Measurements from ENCODE around the gene MRPL54. TPM values are rescaled to one million over a fixed set of nuclear protein-coding genes. Genes with fewer than 3 reads are reported as not detected.

MRPL54 gene
- total RNA-seq, 1 experiment from 2014 or later = 67.1 TPM

DNA sequence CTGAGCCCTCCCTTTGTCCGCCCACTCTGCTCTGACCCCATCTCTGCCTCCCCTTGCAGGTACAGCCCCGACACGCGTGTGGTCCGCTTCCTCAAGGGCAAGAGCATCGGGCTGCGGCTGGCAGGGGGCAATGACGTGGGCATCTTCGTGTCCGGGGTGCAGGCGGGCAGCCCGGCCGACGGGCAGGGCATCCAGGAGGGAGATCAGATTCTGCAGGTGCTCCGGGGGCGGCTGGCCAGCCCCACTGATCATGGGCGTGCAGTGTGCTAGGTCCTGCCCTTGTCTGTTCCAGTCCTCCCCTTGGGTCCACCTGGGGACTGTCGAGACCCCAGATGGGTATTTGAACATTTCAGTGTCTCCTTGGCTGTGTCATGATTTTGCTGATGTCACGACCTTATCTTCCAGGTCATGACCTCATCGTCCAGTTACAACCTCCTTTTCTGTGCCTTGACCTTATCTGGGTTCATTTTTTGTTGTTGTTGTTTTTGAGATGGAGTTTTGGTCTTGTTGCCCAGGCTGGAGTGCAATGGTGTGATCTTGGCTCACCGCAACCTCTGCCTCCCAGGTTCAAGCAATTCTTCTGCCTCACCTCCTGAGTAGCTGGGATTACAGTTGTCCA lies 26.3 kb upstream of the MRPL54 start:
- TF ChIP-seq FOSL1 (IDR thresholded peaks at IDR 0.05; ENCODE audit: low read depth) (no peak), SP1 (IDR thresholded peaks at IDR 0.05; ENCODE audit: low read depth) (no peak), POLR2A (IDR thresholded peaks at IDR 0.05; ENCODE audit: borderline replicate concordance, extremely low read depth, insufficient read depth, insufficient read length) (no peak), RAD21 (IDR thresholded peaks at IDR 0.05; ENCODE audit: low read depth) (no peak), ZNF274 (IDR thresholded peaks at IDR 0.05; ENCODE audit: low read depth, low read length) (no peak), ZBTB33 (IDR thresholded peaks at IDR 0.05; ENCODE audit: extremely low read depth, insufficient replicate concordance, low read length) (no peak), ELF1 (IDR thresholded peaks at IDR 0.05; ENCODE audit: borderline replicate concordance, low read depth) (no peak), EZH2phosphoT487 (IDR thresholded peaks at IDR 0.05; ENCODE audit: borderline replicate concordance) (no peak), ZFX (IDR thresholded peaks at IDR 0.05) (no peak), TCF7L2 (IDR thresholded peaks at IDR 0.05; ENCODE audit: borderline replicate concordance, extremely low read depth, insufficient read depth, insufficient read length) (no peak), POLR2AphosphoS5 (IDR thresholded peaks at IDR 0.05; ENCODE audit: low read depth, low read length) (no peak), SIN3A (IDR thresholded peaks at IDR 0.05; ENCODE audit: low read depth) (no peak), EGR1 (IDR thresholded peaks at IDR 0.05; ENCODE audit: low read depth) (no peak), JUND (IDR thresholded peaks at IDR 0.05) (no peak), YY1 (IDR thresholded peaks at IDR 0.05; ENCODE audit: extremely low read depth, insufficient replicate concordance, low read depth, low read length) (no peak)
- TF ChIP-seq, protein P1, sequence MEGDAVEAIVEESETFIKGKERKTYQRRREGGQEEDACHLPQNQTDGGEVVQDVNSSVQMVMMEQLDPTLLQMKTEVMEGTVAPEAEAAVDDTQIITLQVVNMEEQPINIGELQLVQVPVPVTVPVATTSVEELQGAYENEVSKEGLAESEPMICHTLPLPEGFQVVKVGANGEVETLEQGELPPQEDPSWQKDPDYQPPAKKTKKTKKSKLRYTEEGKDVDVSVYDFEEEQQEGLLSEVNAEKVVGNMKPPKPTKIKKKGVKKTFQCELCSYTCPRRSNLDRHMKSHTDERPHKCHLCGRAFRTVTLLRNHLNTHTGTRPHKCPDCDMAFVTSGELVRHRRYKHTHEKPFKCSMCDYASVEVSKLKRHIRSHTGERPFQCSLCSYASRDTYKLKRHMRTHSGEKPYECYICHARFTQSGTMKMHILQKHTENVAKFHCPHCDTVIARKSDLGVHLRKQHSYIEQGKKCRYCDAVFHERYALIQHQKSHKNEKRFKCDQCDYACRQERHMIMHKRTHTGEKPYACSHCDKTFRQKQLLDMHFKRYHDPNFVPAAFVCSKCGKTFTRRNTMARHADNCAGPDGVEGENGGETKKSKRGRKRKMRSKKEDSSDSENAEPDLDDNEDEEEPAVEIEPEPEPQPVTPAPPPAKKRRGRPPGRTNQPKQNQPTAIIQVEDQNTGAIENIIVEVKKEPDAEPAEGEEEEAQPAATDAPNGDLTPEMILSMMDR (IDR thresholded peaks at IDR 0.05 in 2 of 3, conservative IDR thresholded peaks at IDR 0.05 in 1 of 3; ENCODE audit: borderline replicate concordance in 1 of 3, insufficient read depth in 1 of 3, low read depth in 2 of 3, low read length in 2 of 3) = no peak
- TF ChIP-seq, protein P2, sequence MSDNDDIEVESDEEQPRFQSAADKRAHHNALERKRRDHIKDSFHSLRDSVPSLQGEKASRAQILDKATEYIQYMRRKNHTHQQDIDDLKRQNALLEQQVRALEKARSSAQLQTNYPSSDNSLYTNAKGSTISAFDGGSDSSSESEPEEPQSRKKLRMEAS (IDR thresholded peaks at IDR 0.05) = no peak
- intact Hi-C loops (cut with micrococcal nuclease) = no loop called here
- ChIA-PET RAD21 (ENCODE audit: low non-redundant PET in 1 of 2, low total read pairs in 2 of 2, uncharacterized antibody in 2 of 2, unreplicated experiment in 2 of 2) (no interaction called here), POLR2A (no interaction called here), CTCF (no interaction called here)
- no peak for ATAC-seq
- Histone ChIP-seq H3K36me3 (ENCODE audit: control insufficient read depth in 1 of 2, insufficient read depth in 2 of 2, low read length in 2 of 2) (peaks cover 0 to 3% of the 10 kb centered on the region in 2 experiments; a peak in 2 of 4 replicates), H3K27ac (ENCODE audit: low read depth, low read length) (no peak overlapping the region), H3K9me3 (ENCODE audit: control insufficient read depth in 1 of 2, insufficient read depth in 1 of 2, low read depth in 1 of 2, low read length in 2 of 2) (no peaks in the 10 kb centered on the region), H3K4me1 (ENCODE audit: control insufficient read depth in 1 of 2, insufficient read depth in 2 of 2, low read length in 2 of 2) (peaks cover 0 to 1% of the 10 kb centered on the region in 2 experiments; a peak in 2 of 4 replicates), H3K9ac (ENCODE audit: low read length) (no peak overlapping the region), H2AFZ (ENCODE audit: low read depth, low read length, poor library complexity, severe bottlenecking) (no peak overlapping the region), H3K9me2 (ENCODE audit: insufficient read depth) (no peaks in the 10 kb centered on the region), H3K79me2 (ENCODE audit: insufficient read depth, low read length) (no peaks in the 10 kb centered on the region), H3K4me2 (ENCODE audit: low read length) (no peak overlapping the region), H3K4me3 (replicated peaks in 1 of 2; ENCODE audit: low read depth in 1 of 2, low read length in 2 of 2) (no peak overlapping the region), H4K20me1 (ENCODE audit: insufficient read depth) (no peaks in the 10 kb centered on the region), H3K27me3 (ENCODE audit: insufficient read depth, low read length) (no peaks in the 10 kb centered on the region)
- no peak for DNase-seq (ENCODE audit: low read depth, low spot score)
- no TSS peak for BruUV-seq (replicated peaks)

Measured in HCT116 (cell line).